ENCODE results near the gene ZBTB2.
A peak's percentile ranks its signal among the peaks of the same experiment; 100 is the strongest.
"Not testable (repeated sequence)": the region's sequence is repeated elsewhere in the genome, so short reads cannot be mapped to it uniquely, and the experiment has no call there.

The ZBTB2 gene

DNA sequence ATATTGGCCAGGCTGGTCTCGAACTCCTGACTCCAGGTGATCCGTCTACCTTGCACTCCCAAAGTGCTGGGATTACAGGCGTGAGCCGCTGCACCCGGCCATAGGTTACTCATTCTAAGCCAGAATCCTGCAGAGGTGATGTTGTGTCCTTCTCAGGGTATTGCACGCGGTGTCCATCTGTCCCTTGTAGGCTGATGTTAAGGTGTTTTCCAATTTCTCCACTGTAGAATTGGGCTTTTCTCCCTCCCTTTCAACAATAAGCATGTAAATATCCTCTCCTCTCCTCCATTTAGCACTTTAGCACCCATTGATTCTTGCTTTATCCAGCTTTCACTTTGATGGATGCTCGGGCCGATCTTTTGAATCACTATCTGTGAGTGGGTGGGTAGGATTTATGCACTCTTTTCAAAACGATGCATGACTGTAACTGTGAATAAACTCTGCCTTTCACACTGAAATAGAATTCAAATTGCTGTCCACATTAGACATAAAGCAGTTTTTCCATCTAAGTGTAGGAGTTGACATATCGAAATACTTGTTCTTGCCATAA is 52.6 kb downstream of the ZBTB2 start:
- no peak for DNase-seq (ENCODE audit: extremely low read depth in 1 of 2, low read depth in 1 of 2)

DNA sequence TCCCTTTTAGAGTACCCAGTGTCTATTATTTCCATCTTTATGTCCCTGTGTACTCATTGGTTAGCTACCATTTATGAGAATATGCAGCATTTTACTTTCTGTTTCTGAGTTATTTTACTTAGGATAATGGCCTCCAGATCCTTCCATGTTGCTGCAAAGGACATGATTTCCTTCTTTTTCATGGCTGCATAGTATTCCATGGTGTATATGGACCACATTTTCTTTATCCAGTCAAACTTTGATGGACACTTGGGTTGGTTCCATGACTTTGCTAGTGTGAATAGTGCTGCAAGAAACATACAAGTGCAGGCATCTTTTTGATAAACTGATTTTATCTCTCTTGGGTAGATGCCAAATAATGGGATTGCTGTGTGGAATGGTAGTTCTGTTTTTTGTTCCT is 55.4 kb downstream of the ZBTB2 start:
- DNase-seq (ENCODE audit: extremely low read depth in 1 of 2, low read depth in 1 of 2) = no peak

DNA sequence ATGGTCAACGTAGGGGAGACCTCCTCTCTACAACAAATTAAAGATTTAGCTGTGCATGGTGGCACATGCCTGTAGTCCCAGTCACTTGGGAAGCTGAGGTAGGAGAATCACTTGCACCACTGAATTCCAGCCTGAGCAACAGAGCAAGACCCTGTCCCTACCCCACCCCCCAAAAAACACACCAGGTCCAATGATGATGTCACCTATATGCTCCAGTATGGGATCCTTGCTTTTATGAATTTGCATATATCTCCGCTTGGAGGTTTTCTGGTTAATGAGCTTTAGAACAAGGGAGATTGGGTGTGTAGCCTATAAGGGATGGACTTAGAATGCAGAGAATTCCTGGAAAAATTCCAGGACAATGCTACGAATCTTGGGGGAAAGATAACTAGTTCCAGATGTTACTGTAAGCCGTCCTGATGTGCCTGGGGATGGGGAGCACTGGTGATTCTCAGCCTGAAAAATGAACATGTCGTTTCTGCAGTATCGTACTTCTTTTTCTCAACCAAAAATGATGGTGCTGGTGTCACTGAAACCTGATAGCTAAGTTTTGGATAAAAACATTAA is 61.1 kb downstream of the ZBTB2 start:
- no peak for DNase-seq (ENCODE audit: extremely low read depth in 1 of 2, low read depth in 1 of 2)

DNA sequence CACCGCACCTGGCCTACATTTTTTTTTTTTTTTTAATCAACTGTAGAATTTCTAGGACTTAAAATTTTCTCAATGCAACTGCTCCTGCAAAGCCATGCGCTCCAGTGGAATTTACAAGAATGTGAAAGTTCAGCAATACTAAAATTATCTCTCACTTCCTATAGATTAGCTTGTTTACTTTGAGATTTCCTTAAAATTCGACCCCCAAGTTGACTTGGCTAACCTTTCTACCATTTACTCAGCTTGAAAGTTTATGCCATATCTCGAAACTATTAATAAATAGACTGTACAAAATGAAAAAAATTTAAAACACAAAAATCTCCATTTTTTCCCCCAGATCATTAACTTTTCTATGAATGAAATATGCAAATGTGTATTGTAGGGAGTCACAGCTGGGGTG is 64.3 kb downstream of the ZBTB2 start:
- DNase-seq (ENCODE audit: extremely low read depth in 1 of 2, low read depth in 1 of 2) = no peak

DNA sequence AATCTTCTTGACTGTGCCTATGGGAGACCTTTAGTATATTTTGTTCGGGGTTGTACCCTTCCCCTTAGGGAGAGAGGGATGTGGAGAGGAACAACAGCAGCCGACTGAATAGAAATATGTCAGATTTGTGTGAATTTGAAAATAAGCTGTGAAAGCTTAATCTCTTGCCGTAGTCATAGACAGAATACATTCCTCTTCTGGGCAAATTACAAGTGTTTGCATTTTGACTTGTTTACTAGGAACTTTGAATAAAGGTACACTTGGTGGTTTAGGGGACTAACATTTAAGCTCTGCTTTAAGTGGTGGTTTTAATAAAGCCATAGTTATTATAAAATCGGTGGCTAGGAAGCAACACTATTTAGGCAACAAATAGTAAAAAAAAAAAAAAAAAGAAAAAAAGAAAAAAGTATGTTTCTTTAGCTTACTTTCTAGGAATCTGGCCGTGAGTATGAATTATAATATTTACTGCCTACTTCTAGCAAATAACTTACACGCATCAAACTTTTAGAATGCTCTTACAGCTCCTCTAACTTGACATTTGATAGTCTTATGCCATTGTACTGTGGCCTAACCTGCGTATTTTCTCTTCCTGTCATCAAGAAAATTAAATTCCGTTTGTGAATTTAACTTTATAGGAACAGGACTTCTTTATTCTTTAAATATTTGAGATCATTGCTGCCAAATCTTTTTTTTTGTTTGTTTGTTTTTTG is 65.1 kb downstream of the ZBTB2 start:
- DNase-seq (ENCODE audit: extremely low read depth in 1 of 2, low read depth in 1 of 2) = no peak

DNA sequence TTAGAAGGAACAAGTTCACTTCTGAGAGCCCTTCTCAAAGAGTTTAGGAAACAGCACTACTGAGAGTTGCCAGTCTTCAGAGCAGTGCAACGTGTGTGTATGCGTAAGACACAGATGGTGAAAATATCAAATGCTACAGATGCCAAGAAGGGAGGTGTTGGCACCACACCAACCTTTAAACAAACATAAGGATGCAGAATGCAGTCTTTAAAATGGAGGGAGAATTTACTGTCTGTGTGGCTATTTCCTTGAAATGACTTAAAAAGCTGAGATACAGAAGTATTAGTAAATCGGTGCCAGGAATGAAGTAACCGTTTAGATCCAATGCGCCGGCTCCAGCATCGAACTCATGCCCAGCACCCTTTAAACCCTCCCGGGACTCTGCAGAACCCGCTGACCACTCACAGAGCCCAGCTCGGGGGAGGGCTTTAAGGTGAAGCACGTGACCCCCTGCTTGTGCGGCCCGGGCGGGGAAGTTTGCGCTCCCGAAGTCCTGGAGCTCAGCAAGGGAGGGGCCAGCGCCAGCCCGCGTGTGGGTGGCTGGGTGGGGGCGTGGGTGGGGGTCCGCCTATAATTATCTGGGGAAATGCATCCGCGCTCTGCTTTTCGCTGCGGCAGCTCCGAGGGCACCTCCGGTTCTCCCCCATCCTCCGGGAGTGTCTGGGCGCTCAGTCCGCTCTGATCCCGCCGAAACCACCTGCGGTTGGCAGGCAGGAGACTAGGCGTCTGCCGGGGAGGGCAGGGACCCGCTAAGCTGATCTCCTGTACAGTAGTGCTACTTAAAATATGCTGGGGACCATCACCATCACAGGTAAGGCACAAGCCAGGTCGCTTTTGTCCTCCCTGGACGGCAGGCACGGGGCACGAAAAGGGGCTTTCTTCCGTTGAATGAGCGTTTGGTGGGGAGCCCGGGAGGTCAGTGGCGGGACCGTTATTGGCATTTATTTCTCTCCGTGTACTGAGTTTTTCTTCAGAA is 66.0 kb downstream of the ZBTB2 start:
- DNase-seq (ENCODE audit: extremely low read depth in 1 of 2, low read depth in 1 of 2) = no peak

DNA sequence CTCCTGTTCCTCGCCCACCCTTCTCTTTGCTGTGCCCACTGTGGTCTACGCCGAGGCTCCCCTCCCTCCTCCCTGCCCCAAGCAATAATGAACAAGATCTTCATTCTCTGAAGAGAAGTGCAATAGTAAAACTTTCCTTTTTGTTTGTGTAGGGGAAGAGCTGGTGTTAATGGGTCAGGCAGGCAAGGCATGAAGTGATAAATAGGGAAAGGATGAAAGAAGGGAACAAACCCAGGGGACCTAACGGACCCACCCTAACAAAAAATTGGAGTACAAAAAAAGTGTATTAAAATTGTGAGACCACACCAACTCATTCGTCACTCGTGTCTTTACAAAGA is 66.9 kb downstream of the ZBTB2 start:
- DNase-seq (ENCODE audit: extremely low read depth in 1 of 2, low read depth in 1 of 2) = no peak

DNA sequence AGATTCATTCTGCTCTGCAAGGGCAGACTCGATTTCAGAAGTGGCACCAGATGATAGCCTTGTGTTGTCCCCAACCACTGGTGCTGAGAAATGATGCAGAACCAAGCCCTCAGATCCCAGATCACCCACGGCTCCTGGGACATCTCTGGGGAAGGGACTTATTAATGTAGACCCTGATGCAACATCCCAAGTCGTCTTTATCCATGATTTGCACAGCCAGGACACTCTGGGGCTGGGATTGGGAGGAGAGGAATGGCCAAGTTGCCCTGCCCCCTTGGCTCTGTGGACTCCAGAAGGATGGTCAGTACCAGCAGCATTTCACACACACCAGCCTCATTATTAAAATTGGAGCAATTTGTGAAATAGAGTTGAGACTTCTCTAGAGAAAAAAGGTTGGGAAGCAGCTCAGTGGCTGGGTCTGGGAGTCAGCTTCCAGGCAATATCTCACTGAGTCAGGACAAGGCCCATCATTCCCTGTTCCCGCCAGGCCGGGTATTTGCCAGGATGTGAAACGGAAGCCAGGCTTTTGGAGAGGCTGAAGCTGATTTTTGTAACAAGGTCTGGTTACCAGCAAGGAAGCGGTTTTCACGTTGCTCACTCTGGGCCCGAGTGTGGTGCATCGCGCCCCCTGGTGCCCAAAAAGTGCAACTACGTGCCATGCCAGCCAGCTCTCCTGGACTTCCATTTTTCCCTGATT is 67.4 kb downstream of the ZBTB2 start:
- peak; percentile 34 to 40 for DNase-seq (ENCODE audit: extremely low read depth in 1 of 2, low read depth in 1 of 2)

DNA sequence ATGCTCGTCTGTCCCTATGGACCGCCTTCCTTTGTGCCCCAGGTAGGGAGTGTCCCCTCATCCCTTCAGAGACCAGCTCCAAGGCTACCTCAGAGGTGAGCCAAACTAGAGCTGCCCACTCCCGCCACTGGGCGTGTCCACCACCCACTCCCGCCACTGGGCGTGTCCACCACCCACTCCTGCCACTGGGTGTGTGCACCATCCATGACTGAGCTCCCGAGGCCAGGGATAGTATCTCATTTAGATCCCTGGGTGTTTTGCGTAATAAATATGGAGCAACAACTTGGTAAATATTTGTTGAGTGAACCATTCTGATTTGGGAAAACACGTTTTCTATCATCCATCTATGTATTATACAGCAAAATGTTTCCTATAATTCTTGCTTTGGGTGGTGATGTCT is 68.8 kb downstream of the ZBTB2 start:
- no peak for DNase-seq (ENCODE audit: extremely low read depth in 1 of 2, low read depth in 1 of 2)

DNA sequence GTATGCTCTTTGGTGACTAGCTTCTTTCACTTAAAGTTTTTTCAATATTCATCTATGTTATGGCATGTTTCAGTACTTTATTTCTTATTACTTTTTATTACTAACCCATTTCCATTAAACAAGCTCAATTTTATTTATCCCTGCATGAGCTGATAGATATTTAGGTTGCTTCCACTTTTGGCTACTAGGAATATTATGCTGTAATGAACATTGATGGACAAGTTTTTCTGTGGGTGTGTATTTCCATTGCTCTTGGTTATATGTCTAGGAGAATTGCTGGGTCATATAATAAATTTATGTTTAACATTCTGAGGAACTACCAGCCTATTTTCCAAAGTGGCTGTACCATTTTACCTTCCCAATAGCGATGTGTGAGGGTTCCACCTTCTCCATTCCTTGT is 69.9 kb downstream of the ZBTB2 start:
- no peak for DNase-seq (ENCODE audit: extremely low read depth in 1 of 2, low read depth in 1 of 2)

DNA sequence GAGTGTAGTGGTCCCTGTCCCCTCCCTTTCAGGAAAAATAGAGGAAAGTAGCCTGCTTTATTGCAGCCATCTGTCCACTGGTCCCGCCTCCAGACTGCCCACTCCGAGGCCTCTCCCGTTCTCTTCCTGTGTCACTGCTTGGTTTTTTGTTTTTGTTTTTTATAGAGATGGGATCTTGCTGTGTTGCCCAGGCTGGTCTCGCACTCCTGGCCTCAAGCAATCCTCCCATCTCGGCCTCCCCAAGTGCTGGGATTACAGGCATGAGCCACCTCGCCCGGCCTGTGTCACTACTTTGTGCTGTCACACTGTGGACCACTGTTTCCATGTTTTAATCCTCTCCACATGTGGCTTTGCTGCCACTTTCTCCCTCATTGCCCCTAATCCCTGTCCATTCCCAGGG is 71.2 kb downstream of the ZBTB2 start:
- DNase-seq (ENCODE audit: extremely low read depth in 1 of 2, low read depth in 1 of 2) = no peak

DNA sequence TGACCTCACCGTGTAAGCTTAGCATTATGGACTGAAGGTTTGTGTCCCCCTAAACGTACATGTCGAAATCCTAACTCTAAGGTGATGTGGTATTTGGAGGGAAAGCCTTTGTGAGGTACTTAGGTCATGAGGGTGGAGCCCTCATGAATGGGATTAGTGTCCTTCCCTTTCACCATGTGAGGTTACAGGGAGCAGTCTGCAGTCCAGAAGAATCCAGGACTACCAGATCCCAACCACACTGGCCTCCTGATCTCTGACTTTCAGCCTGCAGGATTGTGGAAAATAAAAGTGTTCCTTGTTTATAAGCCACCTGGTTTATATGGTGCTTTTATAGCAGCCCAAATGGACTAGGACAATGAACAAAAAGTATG is 73.4 kb downstream of the ZBTB2 start:
- DNase-seq (ENCODE audit: extremely low read depth in 1 of 2, low read depth in 1 of 2) = no peak

DNA sequence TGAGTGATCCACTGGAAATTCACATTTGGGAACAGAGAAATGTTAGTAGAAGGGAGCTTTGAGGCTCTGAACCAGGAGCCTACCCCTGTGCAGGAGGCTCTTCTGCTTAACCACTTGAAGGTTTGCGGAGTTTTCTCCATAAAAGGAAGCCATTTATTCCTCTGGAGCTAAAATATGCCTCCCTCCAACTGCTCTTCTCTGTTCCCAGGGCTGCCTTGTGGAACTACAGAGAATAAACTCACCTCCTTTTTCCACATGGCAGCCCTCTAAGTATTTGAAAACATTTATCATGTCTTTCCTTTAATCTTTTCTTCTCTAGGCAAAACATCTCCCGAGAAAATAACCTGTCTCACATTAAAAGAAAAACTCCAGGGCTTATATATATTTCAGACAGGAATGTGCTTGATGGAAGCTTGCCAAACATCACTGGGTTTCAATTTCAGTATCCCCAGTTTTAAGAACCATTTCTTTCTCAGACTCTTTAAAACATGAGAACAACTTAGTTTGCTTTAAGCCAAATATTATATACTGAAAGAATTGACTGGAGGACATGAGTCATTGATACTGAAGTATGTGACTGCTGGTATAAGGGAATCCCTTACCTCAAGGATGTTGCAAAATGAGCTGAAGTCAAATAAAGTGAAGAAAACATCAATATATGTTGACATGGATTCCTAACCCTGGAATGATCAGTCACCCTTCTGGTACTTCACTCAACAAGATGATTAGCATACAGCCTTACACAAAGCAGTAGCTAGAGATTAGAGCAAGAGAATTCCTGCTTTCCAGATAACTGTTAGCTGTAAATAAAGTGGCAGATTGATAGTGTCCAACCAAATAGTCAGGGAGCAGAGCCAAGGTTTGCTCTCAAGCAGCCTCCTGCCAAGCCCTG is 74.0 kb downstream of the ZBTB2 start:
- DNase-seq (ENCODE audit: extremely low read depth in 1 of 2, low read depth in 1 of 2) = no peak

DNA sequence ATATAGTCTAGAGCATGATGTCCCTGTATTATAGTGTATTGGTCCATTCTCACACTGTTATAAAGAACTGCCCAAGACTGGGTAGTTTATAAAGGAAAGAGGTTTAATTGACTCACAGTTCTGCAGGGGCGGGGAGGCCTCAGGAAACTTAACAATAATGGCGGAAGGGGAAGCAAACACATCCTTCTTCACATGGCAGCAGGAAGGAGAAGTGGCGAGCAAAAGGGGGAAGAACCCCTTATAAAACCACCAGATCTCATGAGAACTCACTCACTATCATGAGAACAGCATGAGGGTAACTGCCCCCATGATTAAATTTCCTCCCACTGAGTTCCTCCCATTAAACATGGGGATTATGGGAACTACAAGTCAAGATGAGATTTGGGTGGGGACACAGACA is 75.7 kb downstream of the ZBTB2 start:
- DNase-seq (ENCODE audit: extremely low read depth in 1 of 2, low read depth in 1 of 2) = not testable (repeated sequence)

Data from stimulated activated CD8-positive, alpha-beta memory T cell treated with anti-CD3 and anti-CD28 coated beads, Interleukin-7, amount 100 ng/mL, for 48 hours (primary cell).